ENCODE data around the gene MAD1L1.
"Not testable (repeated sequence)": the region's sequence is repeated elsewhere in the genome, so short reads cannot be mapped to it uniquely, and the experiment has no call there.

Gene MAD1L1

DNA sequence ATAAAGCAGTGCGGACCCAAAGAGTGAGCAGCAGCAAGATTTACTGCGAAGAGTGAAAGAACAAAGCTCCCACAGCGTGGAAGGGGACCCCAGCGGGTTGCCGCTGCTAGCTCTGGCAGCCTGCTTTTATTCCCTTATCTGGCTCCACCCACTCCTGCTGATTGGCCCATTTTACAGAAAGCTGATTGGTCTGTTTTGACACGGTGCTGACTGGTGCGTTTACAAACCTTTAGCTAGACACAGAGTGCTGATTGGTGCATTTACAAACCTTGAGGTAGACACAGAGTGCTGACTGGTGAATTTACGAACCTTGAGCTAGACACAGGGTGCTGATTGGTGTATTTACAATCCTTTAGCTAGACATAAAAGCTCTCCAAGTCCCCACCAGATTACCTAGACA is 256.2 kb downstream of the MAD1L1 start:
- not testable (repeated sequence) for DNase-seq

DNA sequence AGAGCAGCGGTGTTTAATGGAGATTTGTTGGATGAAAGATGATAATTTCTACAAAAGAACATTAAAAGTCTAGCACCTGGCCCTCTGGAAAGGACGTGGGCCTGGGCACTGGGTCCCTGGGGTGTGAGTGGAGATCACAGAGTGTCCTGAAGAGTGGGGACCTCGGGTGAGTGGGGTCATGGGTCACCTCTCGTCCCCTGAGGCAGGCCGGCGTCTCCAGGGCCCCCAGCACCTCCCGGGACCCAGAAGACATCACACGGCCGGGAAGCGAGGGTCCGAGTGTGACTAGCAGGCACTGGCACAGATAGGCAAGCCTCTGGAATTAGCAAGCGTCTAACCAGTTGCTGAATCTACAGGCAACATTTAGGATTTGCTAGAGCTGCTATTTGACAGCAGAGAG is 257.2 kb downstream of the MAD1L1 start:
- no peak for DNase-seq

DNA sequence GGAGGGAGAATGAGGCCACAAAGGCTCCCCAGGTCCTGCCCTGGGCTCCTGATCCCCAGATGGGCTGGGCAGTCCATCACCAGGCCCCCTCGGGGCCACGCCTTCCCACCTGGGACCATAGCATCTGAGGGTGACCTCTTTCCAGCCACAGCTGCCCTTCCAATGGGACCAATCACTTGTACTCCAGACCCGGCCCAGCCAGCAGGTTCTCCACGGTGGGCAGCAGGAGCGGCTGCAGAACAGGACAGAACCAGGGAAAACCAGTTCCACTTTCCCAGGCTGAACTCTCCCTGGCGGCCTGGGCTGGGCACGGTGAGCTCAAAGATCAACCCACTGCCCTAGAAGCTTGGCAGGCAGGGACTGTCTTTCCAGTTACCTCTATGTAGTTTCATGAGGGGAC is 257.6 kb downstream of the MAD1L1 start:
- no peak for DNase-seq

DNA sequence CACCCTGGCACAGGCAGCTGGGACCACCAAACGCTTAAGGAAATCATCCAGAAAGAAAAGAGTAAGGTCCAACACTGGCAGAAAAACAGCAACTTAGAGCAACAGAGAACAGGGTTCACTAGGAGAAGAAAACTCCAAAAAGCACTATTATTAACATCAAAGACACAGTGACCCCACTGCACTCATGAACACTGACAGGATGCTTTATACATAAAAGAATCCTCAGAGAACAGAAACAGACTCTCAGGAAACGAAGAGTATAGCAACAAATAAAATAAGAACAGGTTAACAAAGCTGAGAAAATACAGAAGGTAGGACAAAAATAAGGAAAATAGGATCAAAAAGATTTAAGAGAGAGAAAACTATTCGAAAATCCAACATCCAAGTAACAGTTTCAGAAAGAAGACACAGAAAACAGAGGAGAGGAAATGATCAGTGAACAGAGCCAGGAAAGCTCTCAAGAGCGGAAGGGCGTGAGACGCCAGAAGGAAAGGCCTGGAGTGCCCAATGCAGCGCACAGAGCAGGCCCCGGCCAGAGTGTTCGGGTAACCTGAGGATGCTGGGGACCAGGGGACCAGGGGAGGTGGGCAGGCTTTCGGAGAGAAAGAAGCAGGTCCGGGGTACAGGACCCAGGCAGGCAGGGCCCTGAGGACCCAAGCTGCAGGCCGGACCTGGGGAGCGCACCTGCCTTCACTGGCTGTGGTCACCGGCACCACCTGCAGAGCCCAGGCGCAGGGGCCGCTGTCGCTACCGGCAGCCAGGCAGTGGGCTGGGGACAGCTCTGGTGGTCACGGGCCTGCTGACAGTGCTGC is 258.2 kb downstream of the MAD1L1 start:
- DNase-seq: no peak

DNA sequence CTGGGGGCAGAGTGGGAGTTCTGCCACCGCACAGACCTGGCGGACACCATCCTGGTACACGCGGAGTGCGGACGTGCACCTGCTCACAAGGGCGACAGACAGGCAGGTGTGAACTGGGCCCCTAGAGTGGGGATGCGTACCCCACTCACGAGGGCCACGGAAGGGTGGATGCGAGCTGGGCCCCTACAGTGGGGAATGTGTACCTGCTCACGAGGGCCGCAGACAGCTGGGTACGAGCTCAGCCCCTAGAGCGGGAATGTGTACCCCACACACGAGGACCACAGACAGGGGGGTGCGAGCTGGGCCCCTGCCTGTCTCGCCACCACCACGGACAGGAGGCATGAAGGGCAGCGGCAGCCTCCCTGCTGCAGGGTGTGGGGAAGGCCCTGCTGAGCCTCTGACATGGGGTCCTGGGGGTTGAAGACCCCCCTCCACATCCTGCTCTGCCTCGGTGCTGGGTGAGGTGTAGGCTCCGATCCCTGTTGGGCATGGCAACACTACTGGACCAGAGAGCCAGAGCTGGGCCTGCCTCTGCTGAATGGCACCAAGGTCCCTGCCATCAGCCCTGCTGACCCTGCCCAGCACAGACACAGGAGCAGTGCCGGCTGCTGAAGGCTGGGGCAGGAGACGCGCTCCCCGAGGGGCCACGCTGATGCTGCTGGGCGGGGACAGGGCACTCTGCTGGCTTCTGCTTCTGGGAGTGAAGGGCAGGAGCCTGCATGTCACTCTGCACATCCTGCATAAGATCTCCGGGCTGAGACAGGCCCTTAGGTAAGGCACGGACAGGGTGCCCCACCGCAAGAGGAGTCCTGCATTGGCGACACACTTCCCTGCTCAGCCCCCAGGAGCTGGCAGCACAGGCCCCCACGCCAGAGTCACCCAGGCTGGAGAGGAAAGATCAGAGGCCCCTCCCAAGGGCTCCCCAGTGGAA is 259.2 kb downstream of the MAD1L1 start:
- no peak for DNase-seq

DNA sequence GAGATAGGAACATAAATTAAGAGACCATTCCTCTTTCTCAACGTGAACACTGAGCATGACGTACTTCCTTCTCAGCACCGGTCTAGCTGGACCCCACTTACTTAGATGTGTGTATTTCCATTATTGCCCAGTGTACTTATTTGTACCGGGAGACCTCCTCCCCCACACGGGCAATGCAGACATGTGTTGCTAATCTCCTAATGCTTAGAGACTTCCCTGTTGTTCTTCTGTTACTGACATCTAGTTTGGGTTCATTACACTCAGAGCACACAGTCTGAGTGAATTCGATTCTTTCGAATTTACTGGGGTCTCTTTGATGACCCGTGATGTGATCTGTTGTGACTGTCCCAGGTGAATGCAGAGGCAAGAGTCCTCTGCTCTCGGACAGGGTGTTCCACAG is 260.0 kb downstream of the MAD1L1 start:
- no peak for DNase-seq

DNA sequence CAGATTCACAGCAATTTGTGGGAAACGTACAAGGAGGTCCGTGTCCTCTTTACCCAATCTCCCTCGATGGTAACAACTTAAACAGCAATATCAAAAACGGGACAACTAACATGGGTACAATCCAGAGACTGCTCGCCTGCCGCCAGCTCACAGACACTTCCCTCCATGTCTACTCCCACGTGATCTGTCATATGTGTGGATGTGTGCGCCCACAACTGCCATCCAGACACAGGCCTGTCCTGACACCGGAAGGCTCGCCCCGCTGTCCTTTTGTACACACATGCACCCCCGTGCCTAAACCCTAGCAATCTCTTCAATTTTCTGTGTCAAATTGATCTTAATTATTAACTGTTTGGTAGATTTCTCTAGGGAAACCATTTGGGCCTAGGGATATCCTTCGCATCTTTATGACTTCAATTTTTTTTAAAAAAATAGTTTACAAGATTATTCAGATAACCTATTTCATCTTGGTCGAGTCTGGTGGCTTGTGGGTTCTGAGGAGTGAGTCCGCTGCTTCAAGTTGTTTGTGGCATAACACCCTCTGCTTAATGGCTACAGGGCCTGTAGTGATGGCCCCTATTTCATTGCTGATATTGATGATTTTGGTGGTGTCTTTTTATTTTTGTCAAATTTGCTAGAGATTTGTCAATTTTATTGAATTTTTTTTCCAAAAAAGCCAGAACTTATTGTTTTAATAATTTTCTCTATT is 260.6 kb downstream of the MAD1L1 start:
- DNase-seq: no peak

DNA sequence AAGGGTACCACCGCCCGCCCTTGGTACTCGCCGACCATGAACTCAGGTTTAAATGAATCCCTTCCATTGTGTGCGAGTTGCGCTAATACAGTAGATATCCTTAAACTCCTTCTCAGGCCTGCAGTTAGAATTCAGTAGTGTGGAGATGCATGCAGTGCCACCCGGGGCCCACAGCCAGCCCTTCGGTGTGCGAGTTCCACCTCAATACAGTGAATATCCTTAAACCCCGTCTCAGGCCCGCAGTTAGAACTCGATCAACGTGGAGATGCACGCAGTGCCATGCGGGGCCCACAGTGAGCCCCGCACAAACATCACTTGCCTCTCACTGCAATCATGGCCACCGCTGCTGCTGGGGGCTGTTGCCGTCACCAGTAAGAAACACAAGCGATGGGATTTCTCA is 261.9 kb downstream of the MAD1L1 start:
- DNase-seq: no peak

DNA sequence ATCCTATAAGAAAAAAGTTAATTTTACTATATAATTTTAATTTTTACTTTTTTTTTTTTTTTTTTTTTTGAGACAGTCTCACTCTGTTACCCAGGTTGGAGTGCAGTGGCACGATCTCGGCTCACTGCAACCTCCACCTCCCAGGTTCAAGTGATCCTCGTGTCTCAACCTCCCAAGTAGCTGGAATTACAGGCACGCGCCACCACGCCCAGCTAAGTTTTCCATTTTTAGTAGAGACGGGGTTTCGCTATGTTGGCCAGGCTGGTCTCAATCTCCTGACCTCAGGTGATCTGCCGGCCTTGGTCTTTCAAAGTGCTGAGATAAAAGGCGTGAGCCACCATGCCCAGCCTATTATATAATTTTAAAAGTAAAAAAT is 262.5 kb downstream of the MAD1L1 start:
- not testable (repeated sequence) for DNase-seq

DNA sequence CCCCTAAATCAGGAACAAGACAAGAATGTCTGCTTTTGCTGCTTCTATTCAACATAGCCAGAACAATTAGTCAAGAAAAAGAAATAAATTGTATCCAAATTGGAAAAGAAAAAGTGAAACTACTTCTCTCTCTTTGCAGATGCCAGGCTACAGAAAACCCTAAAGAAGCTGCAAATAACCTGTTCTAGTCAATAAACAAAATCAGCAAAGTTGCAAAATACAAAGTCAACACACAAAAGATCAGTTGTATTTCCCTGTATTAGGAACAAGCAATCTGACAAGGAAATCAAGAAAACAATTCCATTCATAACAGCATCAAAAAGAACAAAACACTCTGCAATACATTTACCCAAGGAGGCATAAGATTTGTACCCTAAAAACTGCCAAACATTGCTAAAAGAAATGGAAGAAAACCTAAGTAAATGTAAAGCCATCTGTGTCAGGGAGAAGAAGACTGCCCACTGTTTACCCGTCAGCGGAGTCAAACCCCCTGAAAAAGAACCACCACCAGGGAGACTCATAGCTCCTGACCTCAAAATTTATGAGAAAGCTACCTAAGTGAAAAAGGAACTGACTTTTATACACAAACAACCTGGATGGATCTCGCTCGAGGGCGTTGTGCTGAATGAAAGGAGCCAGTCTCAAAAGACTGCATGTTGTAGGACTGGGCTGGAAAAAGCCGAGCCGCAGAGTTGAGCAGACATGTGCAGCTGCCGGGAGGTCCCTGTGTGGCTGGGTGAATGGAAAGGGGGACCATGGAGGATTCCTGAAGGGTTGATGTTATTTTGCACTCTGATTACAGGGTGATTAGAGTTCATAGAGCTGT is 263.1 kb downstream of the MAD1L1 start:
- no peak for DNase-seq

DNA sequence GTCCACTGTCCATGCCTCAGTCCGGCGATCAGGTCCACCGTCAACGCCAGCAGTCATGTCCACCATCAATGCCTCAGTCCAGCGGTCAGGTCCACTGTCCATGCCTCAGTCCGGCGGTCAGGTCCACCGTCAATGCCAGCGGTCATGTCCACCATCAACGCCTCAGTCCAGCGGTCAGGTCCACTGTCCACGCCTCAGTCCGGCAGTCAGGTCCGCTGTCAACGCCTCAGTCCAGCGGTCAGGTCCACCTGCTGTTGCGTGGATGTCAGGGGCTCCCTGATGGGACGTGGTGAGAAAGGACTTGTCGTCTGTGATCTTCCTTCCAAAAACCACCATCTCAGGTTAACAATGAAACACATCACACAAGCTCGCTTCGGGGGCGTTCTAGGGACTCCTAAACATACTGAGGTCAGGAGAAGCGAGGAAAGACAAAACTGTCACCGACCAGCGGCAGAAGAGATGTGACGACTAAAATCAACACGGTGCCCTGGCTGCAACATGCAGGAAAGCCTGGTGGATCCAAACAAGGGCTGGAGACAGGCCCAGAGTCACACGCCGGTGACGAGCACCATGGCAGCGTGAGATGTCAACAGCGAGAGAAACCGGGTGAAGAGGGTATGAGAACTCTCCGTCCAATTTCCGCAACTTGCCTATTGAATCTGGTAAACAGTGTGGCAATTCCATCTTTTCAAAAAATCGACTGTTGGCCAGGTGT is 264.2 kb downstream of the MAD1L1 start:
- no peak for DNase-seq

DNA sequence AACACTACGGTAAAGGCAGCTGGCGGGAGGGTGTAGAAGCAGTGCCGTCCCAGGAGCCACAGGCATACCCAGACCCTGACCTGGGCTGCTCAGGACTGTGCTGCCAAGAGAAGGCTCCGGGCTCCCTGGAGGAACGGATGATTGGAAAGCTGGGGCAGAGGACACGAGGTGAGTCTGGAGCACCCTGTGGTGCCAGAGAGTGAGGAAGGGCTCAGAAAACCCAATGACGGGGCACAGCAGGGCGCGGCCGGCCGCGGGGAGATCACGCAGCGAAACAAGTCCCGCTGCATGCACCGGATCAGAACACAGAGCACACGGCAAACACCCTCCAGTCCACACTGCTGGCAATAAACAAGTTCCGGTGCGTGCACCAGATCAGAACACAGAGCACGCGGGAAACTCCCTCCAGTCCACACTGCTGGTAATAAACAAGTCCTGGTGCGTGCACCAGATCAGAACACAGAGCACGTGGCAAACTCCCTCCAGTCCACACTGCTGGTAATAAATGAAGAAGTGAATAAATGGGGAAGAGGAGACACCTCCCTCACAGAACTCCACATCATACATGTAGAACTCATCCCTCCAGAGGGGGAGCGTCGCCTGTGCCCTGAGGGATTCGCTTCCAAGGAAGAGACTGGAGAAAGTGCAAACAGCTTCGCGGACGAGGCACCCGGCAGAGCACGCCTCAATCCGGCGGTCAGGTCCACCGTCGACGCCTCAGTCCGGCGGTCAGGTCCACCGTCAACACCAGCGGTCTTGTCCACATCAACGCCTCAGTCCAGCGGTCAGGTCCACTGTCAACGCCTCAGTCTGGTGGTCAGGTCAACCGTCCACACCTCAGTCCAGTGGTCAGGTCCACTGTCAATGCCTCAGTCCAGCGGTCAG is 265.0 kb downstream of the MAD1L1 start:
- no peak for DNase-seq

DNA sequence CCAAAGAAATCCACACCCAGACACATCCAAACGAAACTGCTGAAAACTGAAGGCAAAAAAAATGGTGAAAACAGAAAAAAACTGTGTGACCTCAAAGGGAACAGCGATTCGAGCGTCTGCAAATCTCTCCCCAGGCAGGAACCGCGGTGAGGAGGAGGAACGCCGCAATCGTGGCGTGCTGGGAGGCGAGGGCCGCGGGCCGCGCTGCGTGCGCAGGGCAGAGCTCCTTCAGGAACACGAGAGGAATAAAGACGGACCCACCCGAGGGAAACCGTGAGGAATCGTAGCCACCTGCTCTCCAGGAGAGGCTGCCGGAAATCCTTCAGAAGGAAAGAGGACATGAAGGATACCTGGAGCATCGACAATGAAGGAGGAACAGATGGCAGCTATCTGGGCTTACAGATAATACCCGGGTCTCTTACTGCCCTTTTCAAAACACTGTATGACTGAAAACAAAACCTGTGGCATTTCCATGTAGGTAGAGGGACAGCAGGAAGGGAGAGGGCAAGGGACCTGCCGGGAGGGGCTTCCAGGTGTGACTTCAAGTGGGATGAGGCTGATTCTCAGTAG is 266.0 kb downstream of the MAD1L1 start:
- DNase-seq: no peak

DNA sequence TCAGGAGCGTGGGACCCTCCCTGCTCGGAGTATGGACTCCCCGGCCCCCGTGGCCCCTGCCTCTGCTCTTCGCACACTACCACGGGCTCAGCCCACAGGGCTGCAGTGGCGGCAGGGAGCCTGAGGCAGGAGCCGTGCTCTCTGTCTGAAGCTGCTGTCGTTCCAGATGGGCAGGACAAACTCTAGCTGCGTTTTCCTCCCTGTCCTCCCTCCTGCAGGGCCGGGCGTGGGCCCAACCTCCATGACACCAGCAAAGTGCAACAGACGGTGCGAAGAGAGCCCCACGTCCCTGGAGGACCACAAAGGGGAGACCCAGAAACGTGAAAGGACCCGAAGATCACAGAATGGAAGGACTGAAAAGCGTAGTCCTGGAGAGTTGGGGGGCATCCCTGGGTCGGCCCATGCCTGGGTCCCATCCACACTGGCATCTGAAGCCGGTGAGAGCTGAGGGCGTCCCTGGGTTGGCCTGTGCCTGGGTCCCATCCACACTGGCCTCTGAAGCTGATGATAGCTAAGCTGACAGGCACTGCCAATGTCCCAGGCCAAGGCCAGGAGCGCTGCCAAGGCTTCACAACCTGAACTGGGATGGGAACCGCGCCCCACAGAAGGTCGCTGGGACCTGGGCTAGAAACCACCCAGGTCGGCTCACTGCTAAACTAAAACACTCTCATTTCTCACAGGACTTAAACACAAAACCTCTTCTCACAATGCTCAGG is 267.0 kb downstream of the MAD1L1 start:
- DNase-seq: no peak

DNA sequence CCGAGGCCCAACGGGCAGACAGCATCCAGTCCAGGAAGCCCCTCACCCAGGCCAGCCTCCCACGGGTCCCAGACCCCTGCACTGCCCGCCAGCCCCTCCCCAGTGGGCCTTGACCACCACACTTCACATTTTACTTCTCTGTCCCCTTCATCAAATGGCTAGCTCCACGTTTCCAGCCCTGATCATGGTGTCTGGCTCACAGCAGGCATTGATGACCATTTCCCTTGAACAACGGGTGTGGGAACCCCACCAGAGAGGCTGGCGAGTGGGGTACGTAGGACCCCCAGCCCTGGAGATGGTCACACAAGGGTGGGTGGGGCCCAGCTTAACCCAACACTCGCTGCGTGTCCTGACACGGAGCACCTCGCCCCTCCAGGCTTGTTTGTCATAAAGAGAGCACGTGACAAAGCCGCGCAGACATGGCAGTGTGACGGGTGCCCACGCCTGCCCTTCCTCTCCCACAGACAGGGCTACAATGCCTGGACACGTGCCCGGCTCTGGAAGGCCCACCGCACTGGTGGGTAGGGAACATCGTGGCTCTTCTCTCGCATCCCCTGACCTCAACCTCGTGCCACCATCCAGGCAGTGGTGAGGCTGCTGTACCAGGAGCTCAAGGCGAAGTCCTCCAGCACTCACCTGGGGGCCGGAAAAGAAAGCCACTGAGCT is 267.7 kb downstream of the MAD1L1 start:
- DNase-seq: no peak

DNA sequence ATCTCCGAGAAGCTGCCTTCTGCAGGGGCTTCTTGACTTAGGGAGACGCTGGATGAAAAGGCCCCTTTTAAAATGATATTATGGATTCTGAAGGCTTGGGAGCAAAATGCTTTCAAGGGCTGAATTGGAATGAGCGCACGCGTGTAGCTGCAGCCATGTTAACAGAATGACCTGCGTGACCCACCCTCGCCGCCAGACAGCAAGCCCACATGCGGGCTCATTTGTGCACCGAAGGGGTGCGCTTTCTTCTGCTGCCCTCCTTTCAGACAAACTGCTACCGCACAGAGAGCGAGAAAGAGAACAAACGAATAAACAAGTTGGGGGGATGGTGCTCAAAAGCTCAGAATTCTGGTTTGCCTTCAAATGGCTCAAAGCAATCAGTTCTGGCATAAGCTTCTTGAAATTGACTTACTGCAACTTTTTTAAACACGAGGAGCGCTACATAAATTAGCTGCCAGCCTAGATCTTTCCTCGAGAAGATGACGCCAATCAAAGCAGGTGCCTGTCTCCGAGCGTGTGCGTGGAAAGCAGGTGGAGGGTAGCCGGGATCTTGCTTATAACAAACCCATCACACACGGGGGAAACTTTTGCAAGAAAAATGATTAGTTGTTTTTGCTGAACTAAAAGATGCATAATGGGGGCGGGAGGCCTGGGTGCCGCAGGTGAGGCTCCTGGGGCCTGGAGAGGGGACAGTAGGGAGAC is 268.4 kb downstream of the MAD1L1 start:
- no peak for DNase-seq

DNA sequence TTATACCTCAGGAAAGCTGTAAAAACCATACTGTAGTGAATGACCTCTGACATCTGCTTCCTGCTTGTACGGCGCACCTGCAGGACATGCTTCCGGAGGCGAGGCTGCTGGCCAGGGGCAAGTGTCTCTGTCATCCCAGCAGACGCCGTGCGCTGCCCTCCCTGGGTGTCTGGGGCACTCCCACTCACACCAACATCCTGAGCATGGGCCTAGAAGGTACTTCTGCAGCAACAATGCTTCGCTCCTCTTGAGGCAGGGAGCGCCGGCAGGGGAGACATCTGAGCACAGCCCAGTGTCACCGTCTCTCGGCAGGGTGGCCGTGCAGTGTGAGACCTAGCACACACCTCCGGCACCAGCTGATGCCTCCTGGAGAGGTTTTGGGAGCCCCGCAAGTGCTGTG is 269.2 kb downstream of the MAD1L1 start:
- no peak for DNase-seq

DNA sequence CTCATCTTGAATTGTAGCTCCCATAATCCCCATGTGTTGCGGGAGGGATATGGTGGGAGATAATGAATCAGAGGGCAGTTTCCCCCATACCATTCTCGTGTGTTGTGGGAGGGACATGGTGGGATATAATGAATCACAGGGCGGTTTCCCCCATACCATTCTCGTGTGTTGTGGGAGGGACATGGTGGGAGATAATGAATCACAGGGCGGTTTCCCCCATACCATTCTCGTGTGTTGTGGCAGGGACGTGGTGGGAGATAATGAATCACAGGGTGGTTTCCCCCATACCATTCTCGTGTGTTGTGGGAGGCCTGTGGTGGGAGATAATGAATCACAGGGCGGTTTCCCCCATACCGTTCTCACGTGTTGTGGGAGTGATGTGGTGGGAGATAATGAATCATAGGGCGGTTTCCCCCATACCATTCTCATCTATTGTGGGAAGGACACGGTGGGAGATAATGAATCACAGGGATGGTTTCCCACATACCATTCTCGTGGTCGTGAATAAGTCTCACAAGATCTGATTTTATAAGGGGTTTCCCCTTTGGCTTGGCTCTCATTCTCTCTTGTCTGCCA is 271.0 kb downstream of the MAD1L1 start:
- DNase-seq: peak; percentile 39 to 58

Data from stimulated activated CD4-positive, alpha-beta T cell treated with anti-CD3 and anti-CD28 coated beads, Interleukin-2, amount 100 ng/mL, for 24 hours (primary cell).